ENCODE results near the gene CNTN4.

The CNTN4 gene

GRCh38 chr3:2311022-2311421 lies 212.4 kb downstream of the CNTN4 start:
- no peak overlapping the region for H3K4me3 ChIP-seq (ENCODE audit: low read depth, low read length)
- no peaks in the 10 kb centered on the region for H3K27me3 ChIP-seq (ENCODE audit: insufficient read depth, low read depth, severe bottlenecking)
- H3K36me3 ChIP-seq: no peaks in the 10 kb centered on the region
- H3K9me3 ChIP-seq (ENCODE audit: severe bottlenecking): no peaks in the 10 kb centered on the region
- DNase-seq: no peak
- H3K27ac ChIP-seq: no peak overlapping the region
- TF ChIP-seq, protein P1, sequence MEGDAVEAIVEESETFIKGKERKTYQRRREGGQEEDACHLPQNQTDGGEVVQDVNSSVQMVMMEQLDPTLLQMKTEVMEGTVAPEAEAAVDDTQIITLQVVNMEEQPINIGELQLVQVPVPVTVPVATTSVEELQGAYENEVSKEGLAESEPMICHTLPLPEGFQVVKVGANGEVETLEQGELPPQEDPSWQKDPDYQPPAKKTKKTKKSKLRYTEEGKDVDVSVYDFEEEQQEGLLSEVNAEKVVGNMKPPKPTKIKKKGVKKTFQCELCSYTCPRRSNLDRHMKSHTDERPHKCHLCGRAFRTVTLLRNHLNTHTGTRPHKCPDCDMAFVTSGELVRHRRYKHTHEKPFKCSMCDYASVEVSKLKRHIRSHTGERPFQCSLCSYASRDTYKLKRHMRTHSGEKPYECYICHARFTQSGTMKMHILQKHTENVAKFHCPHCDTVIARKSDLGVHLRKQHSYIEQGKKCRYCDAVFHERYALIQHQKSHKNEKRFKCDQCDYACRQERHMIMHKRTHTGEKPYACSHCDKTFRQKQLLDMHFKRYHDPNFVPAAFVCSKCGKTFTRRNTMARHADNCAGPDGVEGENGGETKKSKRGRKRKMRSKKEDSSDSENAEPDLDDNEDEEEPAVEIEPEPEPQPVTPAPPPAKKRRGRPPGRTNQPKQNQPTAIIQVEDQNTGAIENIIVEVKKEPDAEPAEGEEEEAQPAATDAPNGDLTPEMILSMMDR (IDR thresholded peaks at IDR 0.05; ENCODE audit: low read depth, low read length): no peak

DNA sequence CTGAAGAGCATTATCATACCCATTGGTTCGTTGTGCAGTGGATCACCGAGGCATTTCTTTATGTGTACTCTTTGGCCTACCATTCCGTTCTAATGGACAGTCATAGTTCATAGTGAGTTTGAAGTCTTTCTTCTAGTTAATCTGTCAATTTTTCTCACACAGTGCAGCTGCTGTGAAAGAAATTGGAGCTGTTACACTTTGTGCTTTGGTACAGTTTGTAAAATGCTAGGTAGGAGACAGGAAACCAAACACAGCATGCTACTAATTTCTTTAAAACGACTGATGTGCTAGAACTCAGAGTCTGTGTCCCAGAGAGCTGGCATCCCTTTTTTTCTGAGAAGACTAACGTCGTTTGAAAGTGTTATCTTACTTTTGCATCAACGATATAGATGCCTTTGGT lies 218.9 kb downstream of the CNTN4 start:
- Histone ChIP-seq H3K9me3 (ENCODE audit: severe bottlenecking) (no peaks in the 10 kb centered on the region), H3K4me3 (ENCODE audit: low read depth, low read length) (no peak overlapping the region), H3K27ac (no peak overlapping the region), H3K36me3 (no peaks in the 10 kb centered on the region), H3K27me3 (ENCODE audit: insufficient read depth, low read depth, severe bottlenecking) (no peaks in the 10 kb centered on the region)
- no peak for DNase-seq
- TF ChIP-seq, protein P1 (IDR thresholded peaks at IDR 0.05; ENCODE audit: low read depth, low read length): no peak

DNA sequence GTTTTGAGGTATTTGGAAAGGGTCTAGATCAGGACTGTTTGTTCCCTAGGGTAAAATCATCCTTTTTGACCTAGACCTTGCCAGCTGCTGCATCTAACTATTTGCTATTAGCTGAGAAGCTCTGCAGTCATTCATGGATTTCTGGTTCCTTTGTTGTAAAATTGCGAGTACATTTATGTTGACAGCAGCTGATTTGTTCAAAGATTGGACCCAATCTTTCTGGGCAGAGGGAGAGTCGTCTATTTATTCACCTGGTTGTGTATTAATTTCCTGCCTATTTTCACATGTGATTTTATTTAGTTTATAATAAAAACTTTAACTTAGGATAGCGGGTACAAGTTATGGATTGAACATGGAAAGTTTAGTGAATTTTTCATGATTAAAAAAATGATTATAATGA lies 236.3 kb downstream of the CNTN4 start:
- Histone ChIP-seq H3K27me3 (ENCODE audit: insufficient read depth, low read depth, severe bottlenecking) (no peaks in the 10 kb centered on the region), H3K9me3 (ENCODE audit: severe bottlenecking) (no peaks in the 10 kb centered on the region), H3K4me3 (ENCODE audit: low read depth, low read length) (no peak overlapping the region), H3K27ac (no peak overlapping the region), H3K36me3 (no peaks in the 10 kb centered on the region)
- TF ChIP-seq, protein P1 (IDR thresholded peaks at IDR 0.05; ENCODE audit: low read depth, low read length): no peak
- DNase-seq: no peak

- H3K27me3 ChIP-seq (ENCODE audit: insufficient read depth, low read depth, severe bottlenecking): no peaks in the 10 kb centered on the region
- no peaks in the 10 kb centered on the region for H3K9me3 ChIP-seq (ENCODE audit: severe bottlenecking)
- H3K27ac ChIP-seq: no peak overlapping the region
- TF ChIP-seq, protein P1 (IDR thresholded peaks at IDR 0.05; ENCODE audit: low read depth, low read length): no peak
- no peak for DNase-seq
- H3K36me3 ChIP-seq: no peaks in the 10 kb centered on the region
- no peak overlapping the region for H3K4me3 ChIP-seq (ENCODE audit: low read depth, low read length)
Measured at GRCh38 chr3:2343031-2343682, 244.5 kb downstream of the CNTN4 start.

DNA sequence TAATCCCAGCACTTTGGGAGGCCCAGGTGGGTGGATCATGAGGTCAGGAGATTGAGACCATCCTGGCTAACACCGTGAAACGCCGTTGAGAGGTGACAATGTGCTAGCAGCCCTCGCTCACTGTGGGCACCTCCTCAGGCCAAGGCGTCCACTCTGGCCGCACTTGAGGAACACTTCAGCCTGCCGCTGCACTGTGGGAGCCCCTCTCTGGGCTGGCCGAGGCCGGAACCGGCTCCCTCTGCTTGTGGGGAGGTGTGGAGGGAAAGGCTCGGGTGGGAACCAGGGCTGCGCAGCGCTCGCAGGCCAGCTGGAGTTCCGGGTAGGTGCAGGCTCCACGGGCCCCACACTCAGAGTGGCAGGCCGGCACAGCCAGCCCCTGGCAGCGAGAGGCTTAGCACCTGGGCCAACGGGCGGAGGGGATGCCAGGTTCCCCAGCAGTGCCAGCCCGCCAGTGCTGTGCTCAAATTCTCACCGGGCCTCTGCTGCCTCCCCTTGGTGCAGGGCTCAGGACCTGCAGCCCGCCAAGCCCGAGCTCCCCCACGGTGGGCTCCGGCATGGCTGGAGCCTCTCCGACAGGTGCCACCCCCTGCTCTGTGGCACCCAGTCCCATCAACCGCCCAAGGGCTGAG lies 253.6 kb downstream of the CNTN4 start:
- no peak for DNase-seq
- Histone ChIP-seq H3K27ac (no peak overlapping the region), H3K9me3 (ENCODE audit: severe bottlenecking) (peaks cover 4% of the 10 kb centered on the region), H3K27me3 (ENCODE audit: insufficient read depth, low read depth, severe bottlenecking) (no peaks in the 10 kb centered on the region), H3K4me3 (ENCODE audit: low read depth, low read length) (no peak overlapping the region), H3K36me3 (no peaks in the 10 kb centered on the region)
- TF ChIP-seq, protein P1 (IDR thresholded peaks at IDR 0.05; ENCODE audit: low read depth, low read length): no peak
